SK-N-SH treated with all-trans-retinoic acid at 6 μM for 48 hours (cell line): ENCODE data around the gene STK16.

ENCODE experiments used
- RARB ChIP-seq: fragments of 250-450 bp; sonication (Bioruptor Pico); IDR thresholded peaks from 2 replicates; pipeline ENCODE4 v1.8.0; 2021; ENCODE audit warnings: mild to moderate bottlenecking, moderate library complexity
- ZC3H10 ChIP-seq: fragments of 250-450 bp; sonication (Bioruptor Pico); IDR thresholded peaks from 2 replicates; pipeline ENCODE4 v1.5.1; 2021; ENCODE audit warnings: mild to moderate bottlenecking, moderate library complexity
- ZNF70 ChIP-seq: fragments of 450-650 bp; formaldehyde crosslinking; IDR thresholded peaks from 2 replicates; pipeline ENCODE4 v1.5.0; 2020; ENCODE audit warnings: mild to moderate bottlenecking, moderate library complexity
- TF ChIP-seq, protein P1 (sequence below): fragments of 250-450 bp; sonication (Bioruptor Pico); IDR thresholded peaks from 2 replicates; pipeline ENCODE4 v1.5.1; 2020; ENCODE audit warnings: low read depth, mild to moderate bottlenecking, moderate library complexity

DNA sequence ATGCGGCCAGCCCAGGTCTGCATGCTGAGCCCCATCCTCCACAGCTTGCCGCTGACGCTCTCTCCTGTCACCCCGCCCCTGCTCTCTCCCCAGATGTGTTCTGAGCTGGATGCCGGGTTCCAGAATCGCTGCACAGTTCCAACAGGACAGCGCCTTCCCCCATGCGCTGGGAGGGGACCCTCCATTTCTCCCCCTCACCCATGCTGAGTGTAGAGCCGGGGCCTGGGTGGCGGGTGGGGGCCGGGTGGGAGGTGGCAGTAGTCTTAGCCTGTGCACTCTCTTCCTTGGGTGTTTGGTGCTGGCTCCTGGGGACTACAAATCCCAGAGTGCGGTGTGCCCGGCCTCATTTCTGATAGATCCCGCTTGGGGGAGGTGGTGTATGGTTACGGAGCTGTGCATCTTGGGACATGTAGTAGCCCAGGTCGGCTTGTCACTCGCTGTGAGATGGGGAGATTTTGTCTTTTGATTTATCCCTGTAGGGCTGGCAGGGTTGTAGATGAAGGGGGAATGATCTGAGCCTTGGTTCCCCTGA lies 40.7 kb downstream of the STK16 start:
- TF ChIP-seq RARB (CRISPR knock-in tag) (no peak), ZNF70 (CRISPR knock-in tag) (no peak), ZC3H10 (CRISPR knock-in tag) (no peak)
- TF ChIP-seq, protein P1, sequence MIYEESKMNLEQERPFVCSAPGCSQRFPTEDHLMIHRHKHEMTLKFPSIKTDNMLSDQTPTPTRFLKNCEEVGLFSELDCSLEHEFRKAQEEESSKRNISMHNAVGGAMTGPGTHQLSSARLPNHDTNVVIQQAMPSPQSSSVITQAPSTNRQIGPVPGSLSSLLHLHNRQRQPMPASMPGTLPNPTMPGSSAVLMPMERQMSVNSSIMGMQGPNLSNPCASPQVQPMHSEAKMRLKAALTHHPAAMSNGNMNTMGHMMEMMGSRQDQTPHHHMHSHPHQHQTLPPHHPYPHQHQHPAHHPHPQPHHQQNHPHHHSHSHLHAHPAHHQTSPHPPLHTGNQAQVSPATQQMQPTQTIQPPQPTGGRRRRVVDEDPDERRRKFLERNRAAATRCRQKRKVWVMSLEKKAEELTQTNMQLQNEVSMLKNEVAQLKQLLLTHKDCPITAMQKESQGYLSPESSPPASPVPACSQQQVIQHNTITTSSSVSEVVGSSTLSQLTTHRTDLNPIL (CRISPR knock-in tag): no peak
